Activated CD4-positive, alpha-beta T cell treated with anti-CD3 and anti-CD28 coated beads, Interleukin-2, amount 10 ng/mL, durations not matched to agents 7 days and 5 days (primary cell): ENCODE results near the gene CA9. TPM values are rescaled to one million over a fixed set of nuclear protein-coding genes. Genes with fewer than 3 reads are reported as not detected.

Experiments
- CTCF ChIA-PET: fragments of 350-600 bp; sonication (Branson Sonifier 250); formaldehyde crosslinking; loops from one replicate; lab custom pipeline; 2021; ENCODE audit warnings: antibody characterized with exemption; lab: Charles Lee
- POLR2A ChIA-PET: fragments of 350-600 bp; sonication (Branson Sonifier 250); formaldehyde crosslinking; loops from one replicate; lab custom pipeline; 2021; ENCODE audit warnings: antibody characterized with exemption; lab: Charles Lee
- DNase-seq: peaks from one replicate; pipeline ENCODE4 v3.0.0-alpha.2; 2020
- H3K27ac Mint-ChIP-seq: one replicate; pipeline ENCODE4 v1.8.0; 2021; ENCODE audit warnings: mild to moderate bottlenecking, moderate library complexity, mixed read lengths
- H3K27me3 Mint-ChIP-seq: one replicate; pipeline ENCODE4 v1.8.0; 2021; ENCODE audit warnings: mixed read lengths
- H3K36me3 Mint-ChIP-seq: one replicate; pipeline ENCODE4 v1.8.0; 2021; ENCODE audit warnings: low read depth, mixed read lengths
- H3K4me1 Mint-ChIP-seq: one replicate; pipeline ENCODE4 v1.8.0; 2021; ENCODE audit warnings: mixed read lengths
- H3K4me3 Mint-ChIP-seq: one replicate; pipeline ENCODE4 v1.8.0; 2021; ENCODE audit warnings: mild to moderate bottlenecking, moderate library complexity, mixed read lengths
- H3K9me3 Mint-ChIP-seq: one replicate; pipeline ENCODE4 v1.8.0; 2021; ENCODE audit warnings: mixed read lengths
- total RNA-seq, 2 experiments: library from RNA; stranded (reverse); gene quantifications; one replicate each; pipeline ENCODE4 v1.2.3, GENCODE V29; 2021

CA9 gene
- total RNA-seq, 2 experiments from 2014 or later = 0.40 TPM; not detected in 1

- Mint-ChIP-seq H3K36me3 (peaks cover 31% of the 10 kb centered on the region), H3K27me3 (no peaks in the 10 kb centered on the region), H3K4me1 (peaks cover 64% of the 10 kb centered on the region), H3K4me3 (peak within 1 kb of the TSS; percentile 85), H3K9me3 (peaks cover 4% of the 10 kb centered on the region), H3K27ac (peak within 1 kb of the TSS; percentile 88)
- POLR2A ChIA-PET = interaction anchor here (0.7 to 1.1 kb wide), 2 partner anchors 17 to 64 kb away, joined by 3 to 4 read pairs; no protein-coding TSS in a partner anchor
- CTCF ChIA-PET = interaction anchor here (0.7 to 7.2 kb wide), 18 partner anchors 8 to 126 kb away, joined by 3 to 74 read pairs (median 4); partner anchors contain the start of genes CA9, CREB3, GBA2 and RGP1
- peak; percentile 76 for DNase-seq
Measured at GRCh38 chr9:35664531-35665470, 8.9 kb upstream of the CA9 start, which contains the start of gene ARHGEF39. Gene ARHGEF39 (minus strand): TSS chr9:35665195. CDS start chr9:35665169, 26 bp downstream.

- no peak for DNase-seq
- ChIA-PET CTCF (interaction anchor here (0.6 to 7.2 kb wide), 14 partner anchors 8 to 1769 kb away, joined by 3 to 74 read pairs (median 5); partner anchors contain the start of genes CA9, CREB3, SIT1 and TLN1), POLR2A (interaction anchor here (0.6 kb wide), 1 partner anchor 62 kb away, joined by 3 read pairs; no protein-coding TSS in a partner anchor)
- H3K9me3 Mint-ChIP-seq = peaks cover 4% of the 10 kb centered on the region
- H3K4me3 Mint-ChIP-seq = peak overlapping the region; percentile 85
- no peaks in the 10 kb centered on the region for H3K27me3 Mint-ChIP-seq
- H3K27ac Mint-ChIP-seq = peak overlapping the region; percentile 88
- H3K4me1 Mint-ChIP-seq = peaks cover 58% of the 10 kb centered on the region
- peaks cover 25% of the 10 kb centered on the region for H3K36me3 Mint-ChIP-seq
Measured at GRCh38 chr9:35665471-35665818, 8.3 kb upstream of the CA9 start.

GRCh38 chr9:35666045-35666444 lies 7.7 kb upstream of the CA9 start:
- Mint-ChIP-seq H3K4me3 (peak overlapping the region; percentile 85), H3K27me3 (no peaks in the 10 kb centered on the region), H3K36me3 (peaks cover 19% of the 10 kb centered on the region), H3K9me3 (peaks cover 4% of the 10 kb centered on the region), H3K27ac (peak overlapping the region; percentile 68), H3K4me1 (peaks cover 52% of the 10 kb centered on the region)
- CTCF ChIA-PET = interaction anchor here (0.6 to 7.2 kb wide), 10 partner anchors 7 to 1770 kb away, joined by 3 to 74 read pairs (median 4); partner anchors contain the start of genes CA9, SIT1 and TPM2
- no peak for DNase-seq
- POLR2A ChIA-PET = interaction anchor here (0.6 kb wide), 1 partner anchor 62 kb away, joined by 3 read pairs; no protein-coding TSS in a partner anchor

DNA sequence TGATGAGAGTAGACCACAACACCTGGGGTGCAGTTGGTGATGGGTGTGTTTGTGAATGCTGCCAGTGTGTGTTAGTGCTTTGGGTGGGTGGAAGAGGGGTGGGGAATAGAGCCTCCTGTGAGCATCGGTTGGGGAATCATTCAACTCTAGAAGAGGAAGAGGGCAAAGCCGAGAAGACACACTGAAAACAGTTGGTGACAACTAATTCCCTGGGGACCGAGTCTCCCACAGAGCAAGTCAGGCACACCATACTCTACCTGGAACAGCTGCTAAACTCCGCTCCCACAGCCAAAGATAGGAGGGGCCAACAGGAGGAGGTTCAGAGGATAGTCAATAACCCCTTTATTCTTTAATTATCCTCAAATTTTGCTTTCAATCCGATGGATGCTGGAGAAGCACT lies 7.2 kb upstream of the CA9 start:
- DNase-seq = no peak
- Mint-ChIP-seq H3K9me3 (peaks cover 4% of the 10 kb centered on the region), H3K4me3 (peak overlapping the region; percentile 85), H3K27ac (no peak overlapping the region), H3K4me1 (peaks cover 48% of the 10 kb centered on the region), H3K27me3 (no peaks in the 10 kb centered on the region), H3K36me3 (peaks cover 17% of the 10 kb centered on the region)
- POLR2A ChIA-PET = no interaction called here
- CTCF ChIA-PET = interaction anchor here (2.9 to 7.2 kb wide), 2 partner anchors 9 to 18 kb away, joined by 12 to 74 read pairs; partner anchors contain the start of gene SIT1

- DNase-seq = no peak
- peaks cover 4% of the 10 kb centered on the region for H3K27me3 Mint-ChIP-seq
- H3K9me3 Mint-ChIP-seq = peaks cover 4% of the 10 kb centered on the region
- H3K27ac Mint-ChIP-seq = no peak overlapping the region
- H3K4me3 Mint-ChIP-seq = no peak overlapping the region
- peaks cover 34% of the 10 kb centered on the region for H3K4me1 Mint-ChIP-seq
- ChIA-PET POLR2A (no interaction called here), CTCF (interaction anchor here (0.6 to 1.0 kb wide), 2 partner anchors 63 to 1650 kb away, joined by 3 read pairs; no protein-coding TSS in a partner anchor)
- peaks cover 3% of the 10 kb centered on the region for H3K36me3 Mint-ChIP-seq
Measured at GRCh38 chr9:35667939-35668338, 5.8 kb upstream of the CA9 start.

DNA sequence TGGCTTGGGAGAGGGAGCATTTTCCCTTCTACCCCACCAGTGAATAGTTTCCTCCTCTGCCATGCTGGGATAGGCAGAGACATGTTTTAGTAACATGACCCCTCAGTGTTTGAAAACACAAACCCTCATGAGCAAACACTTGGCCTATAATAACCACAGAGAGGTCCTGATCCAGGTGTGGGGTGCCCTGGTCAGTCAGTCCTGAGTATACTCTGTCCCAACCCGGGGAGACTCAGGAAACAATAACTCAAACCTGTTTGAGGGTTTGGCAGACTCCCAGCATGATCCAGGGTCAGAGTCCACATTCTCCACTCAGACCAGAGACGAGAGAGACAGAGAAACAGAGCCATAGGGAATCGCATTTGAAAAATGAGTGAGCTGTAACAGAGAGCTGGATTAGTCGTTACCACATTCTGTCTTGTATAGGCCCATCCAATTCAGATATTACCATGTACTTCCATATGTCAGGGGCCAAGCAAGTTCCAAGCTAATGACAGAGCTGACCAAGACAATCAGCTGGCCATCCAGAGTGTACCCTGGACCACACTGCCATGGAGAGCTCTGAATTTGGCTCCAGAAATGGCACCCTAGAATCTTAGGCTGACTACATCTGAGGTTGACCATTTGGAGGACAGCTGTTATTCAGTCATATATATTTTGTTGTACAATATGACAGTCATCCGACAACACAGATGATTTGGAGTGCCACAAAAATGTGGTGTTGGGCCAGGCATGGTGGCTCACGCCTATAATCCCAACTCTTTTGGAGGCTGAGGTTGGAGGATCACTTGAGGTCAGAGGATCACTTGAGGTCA lies 4.2 kb upstream of the CA9 start:
- ChIA-PET CTCF (interaction anchor here (0.9 to 3.3 kb wide), 8 partner anchors 10 to 152 kb away, joined by 3 to 13 read pairs (median 4); partner anchors contain the start of genes CCDC107 and RMRP), POLR2A (interaction anchor here (1.0 kb wide), 1 partner anchor 8 kb away, joined by 4 read pairs; no protein-coding TSS in a partner anchor)
- Mint-ChIP-seq H3K4me3 (no peak overlapping the region), H3K4me1 (peaks cover 21% of the 10 kb centered on the region), H3K27ac (no peak overlapping the region), H3K36me3 (peaks cover 2% of the 10 kb centered on the region), H3K27me3 (peaks cover 15% of the 10 kb centered on the region), H3K9me3 (peaks cover 4% of the 10 kb centered on the region)
- DNase-seq = no peak

DNA sequence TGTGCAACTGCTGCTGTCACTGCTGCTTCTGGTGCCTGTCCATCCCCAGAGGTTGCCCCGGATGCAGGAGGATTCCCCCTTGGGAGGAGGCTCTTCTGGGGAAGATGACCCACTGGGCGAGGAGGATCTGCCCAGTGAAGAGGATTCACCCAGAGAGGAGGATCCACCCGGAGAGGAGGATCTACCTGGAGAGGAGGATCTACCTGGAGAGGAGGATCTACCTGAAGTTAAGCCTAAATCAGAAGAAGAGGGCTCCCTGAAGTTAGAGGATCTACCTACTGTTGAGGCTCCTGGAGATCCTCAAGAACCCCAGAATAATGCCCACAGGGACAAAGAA lies 265 bp downstream of the CA9 start:
- no peak for DNase-seq
- POLR2A ChIA-PET = no interaction called here
- Mint-ChIP-seq H3K4me1 (peaks cover 14% of the 10 kb centered on the region), H3K27ac (no peak overlapping the region), H3K4me3 (no peak overlapping the region), H3K27me3 (peaks cover 28% of the 10 kb centered on the region), H3K9me3 (no peaks in the 10 kb centered on the region), H3K36me3 (peaks cover 4% of the 10 kb centered on the region)
- CTCF ChIA-PET = interaction anchor here (0.8 to 2.4 kb wide), 3 partner anchors 9 to 23 kb away, joined by 3 to 12 read pairs (median 5); partner anchors contain the start of gene ARHGEF39

- CTCF ChIA-PET = interaction anchor here (0.7 to 2.4 kb wide), 6 partner anchors 10 to 207 kb away, joined by 3 to 12 read pairs (median 3); partner anchors contain the start of gene ARHGEF39
- Mint-ChIP-seq H3K4me1 (peaks cover 14% of the 10 kb centered on the region), H3K4me3 (no peak overlapping the region), H3K36me3 (peaks cover 4% of the 10 kb centered on the region), H3K27me3 (peaks cover 28% of the 10 kb centered on the region), H3K27ac (no peak overlapping the region), H3K9me3 (no peaks in the 10 kb centered on the region)
- POLR2A ChIA-PET = no interaction called here
- DNase-seq = no peak
Measured at GRCh38 chr9:35675204-35675603, 1.5 kb downstream of the CA9 start.

DNA sequence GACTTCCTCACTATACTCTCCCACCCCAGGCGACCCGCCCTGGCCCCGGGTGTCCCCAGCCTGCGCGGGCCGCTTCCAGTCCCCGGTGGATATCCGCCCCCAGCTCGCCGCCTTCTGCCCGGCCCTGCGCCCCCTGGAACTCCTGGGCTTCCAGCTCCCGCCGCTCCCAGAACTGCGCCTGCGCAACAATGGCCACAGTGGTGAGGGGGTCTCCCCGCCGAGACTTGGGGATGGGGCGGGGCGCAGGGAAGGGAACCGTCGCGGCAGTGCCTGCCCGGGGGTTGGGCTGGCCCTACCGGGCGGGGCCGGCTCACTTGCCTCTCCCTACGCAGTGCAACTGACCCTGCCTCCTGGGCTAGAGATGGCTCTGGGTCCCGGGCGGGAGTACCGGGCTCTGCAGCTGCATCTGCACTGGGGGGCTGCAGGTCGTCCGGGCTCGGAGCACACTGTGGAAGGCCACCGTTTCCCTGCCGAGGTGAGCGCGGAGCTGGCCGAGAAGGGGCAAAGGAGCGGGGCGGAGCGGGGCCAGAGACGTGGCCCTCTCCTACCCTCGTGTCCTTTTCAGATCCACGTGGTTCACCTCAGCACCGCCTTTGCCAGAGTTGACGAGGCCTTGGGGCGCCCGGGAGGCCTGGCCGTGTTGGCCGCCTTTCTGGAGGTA lies 2.1 kb downstream of the CA9 start:
- Mint-ChIP-seq H3K9me3 (no peaks in the 10 kb centered on the region), H3K4me3 (no peak overlapping the region), H3K27ac (no peak overlapping the region), H3K36me3 (peaks cover 4% of the 10 kb centered on the region), H3K27me3 (peaks cover 28% of the 10 kb centered on the region), H3K4me1 (peaks cover 14% of the 10 kb centered on the region)
- ChIA-PET CTCF (interaction anchor here (0.7 to 2.6 kb wide), 7 partner anchors 11 to 207 kb away, joined by 3 to 12 read pairs (median 3); partner anchors contain the start of genes ARHGEF39, CREB3 and TLN1), POLR2A (no interaction called here)
- DNase-seq = no peak

DNA sequence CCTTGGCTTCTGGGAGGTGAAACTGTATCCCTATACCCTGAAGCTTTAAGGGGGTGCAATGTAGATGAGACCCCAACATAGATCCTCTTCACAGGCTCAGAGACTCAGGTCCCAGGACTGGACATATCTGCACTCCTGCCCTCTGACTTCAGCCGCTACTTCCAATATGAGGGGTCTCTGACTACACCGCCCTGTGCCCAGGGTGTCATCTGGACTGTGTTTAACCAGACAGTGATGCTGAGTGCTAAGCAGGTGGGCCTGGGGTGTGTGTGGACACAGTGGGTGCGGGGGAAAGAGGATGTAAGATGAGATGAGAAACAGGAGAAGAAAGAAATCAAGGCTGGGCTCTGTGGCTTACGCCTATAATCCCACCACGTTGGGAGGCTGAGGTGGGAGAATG lies 5.4 kb downstream of the CA9 start:
- peaks cover 4% of the 10 kb centered on the region for H3K36me3 Mint-ChIP-seq
- H3K27ac Mint-ChIP-seq = no peak overlapping the region
- peaks cover 18% of the 10 kb centered on the region for H3K27me3 Mint-ChIP-seq
- POLR2A ChIA-PET = no interaction called here
- DNase-seq = no peak
- CTCF ChIA-PET = interaction anchor here (1.1 to 2.5 kb wide), 4 partner anchors 9 to 31 kb away, joined by 4 to 8 read pairs (median 7); partner anchors contain the start of genes ARHGEF39, CCDC107 and RMRP
- H3K4me3 Mint-ChIP-seq = no peak overlapping the region
- H3K9me3 Mint-ChIP-seq = no peaks in the 10 kb centered on the region
- H3K4me1 Mint-ChIP-seq = peaks cover 15% of the 10 kb centered on the region

GRCh38 chr9:35679766-35680330 lies 6.1 kb downstream of the CA9 start:
- Mint-ChIP-seq H3K36me3 (no peaks in the 10 kb centered on the region), H3K27me3 (peaks cover 11% of the 10 kb centered on the region), H3K4me1 (peaks cover 11% of the 10 kb centered on the region), H3K9me3 (no peaks in the 10 kb centered on the region), H3K4me3 (no peak overlapping the region), H3K27ac (peak overlapping the region; percentile 41)
- CTCF ChIA-PET = interaction anchor here (0.7 to 2.5 kb wide), 8 partner anchors 9 to 32 kb away, joined by 3 to 8 read pairs (median 4); partner anchors contain the start of genes ARHGEF39, CCDC107 and RMRP
- no peak for DNase-seq
- POLR2A ChIA-PET = no interaction called here
